ENCODE measurements around the gene B3GAT3. TPM values are rescaled to one million over a fixed set of nuclear protein-coding genes. Genes with fewer than 3 reads are reported as not detected.

Gene B3GAT3
- total RNA-seq, result 10 to 100 TPM; 20.3 to 33.3 (median 22.1) TPM

- intact Hi-C loops (cut with DNase I), result no loop called here
Measured at GRCh38 chr11:62621567-62622470, at the start of gene B3GAT3. Gene B3GAT3 (minus strand): TSS chr11:62621986. CDS start chr11:62621947, 39 bp downstream.

GRCh38 chr11:62671236-62671607 is 49.4 kb upstream of the B3GAT3 start:
- H3K36me3 ChIP-seq, result peaks cover 6 to 42% (median 35%) of the 10 kb centered on the region in 4 donors
- under 1% methylated on average over 17 of the region's 17 CpGs for WGBS
- peak overlapping the region; percentile 68 to 90 (median 80) for H3K4me3 ChIP-seq
- TF ChIP-seq, protein P1, sequence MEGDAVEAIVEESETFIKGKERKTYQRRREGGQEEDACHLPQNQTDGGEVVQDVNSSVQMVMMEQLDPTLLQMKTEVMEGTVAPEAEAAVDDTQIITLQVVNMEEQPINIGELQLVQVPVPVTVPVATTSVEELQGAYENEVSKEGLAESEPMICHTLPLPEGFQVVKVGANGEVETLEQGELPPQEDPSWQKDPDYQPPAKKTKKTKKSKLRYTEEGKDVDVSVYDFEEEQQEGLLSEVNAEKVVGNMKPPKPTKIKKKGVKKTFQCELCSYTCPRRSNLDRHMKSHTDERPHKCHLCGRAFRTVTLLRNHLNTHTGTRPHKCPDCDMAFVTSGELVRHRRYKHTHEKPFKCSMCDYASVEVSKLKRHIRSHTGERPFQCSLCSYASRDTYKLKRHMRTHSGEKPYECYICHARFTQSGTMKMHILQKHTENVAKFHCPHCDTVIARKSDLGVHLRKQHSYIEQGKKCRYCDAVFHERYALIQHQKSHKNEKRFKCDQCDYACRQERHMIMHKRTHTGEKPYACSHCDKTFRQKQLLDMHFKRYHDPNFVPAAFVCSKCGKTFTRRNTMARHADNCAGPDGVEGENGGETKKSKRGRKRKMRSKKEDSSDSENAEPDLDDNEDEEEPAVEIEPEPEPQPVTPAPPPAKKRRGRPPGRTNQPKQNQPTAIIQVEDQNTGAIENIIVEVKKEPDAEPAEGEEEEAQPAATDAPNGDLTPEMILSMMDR (IDR thresholded peaks at IDR 0.05), result no peak
- TF ChIP-seq EP300 (IDR thresholded peaks at IDR 0.05), result no peak
- TF ChIP-seq POLR2A (IDR thresholded peaks at IDR 0.05; ENCODE audit: low read depth), result no peak
- no peak for TF ChIP-seq POLR2AphosphoS5 (IDR thresholded peaks at IDR 0.05)
- intact Hi-C loops (cut with DNase I), result no loop called here
- H3K4me1 ChIP-seq, result peaks cover 40 to 65% (median 54%) of the 10 kb centered on the region in 4 donors
- H3K27me3 ChIP-seq, result no peaks in the 10 kb centered on the region
- peak overlapping the region; percentile 87 to 94 (median 90) for H3K27ac ChIP-seq (replicated peaks in 1 of 4)
- DNase-seq (ENCODE audit: extremely low spot score), result no peak
- no peaks in the 10 kb centered on the region for H3K9me3 ChIP-seq

More at GRCh38 chr11:62621567-62622470, at the start of gene B3GAT3:
- H3K4me1 ChIP-seq, result peaks cover 16 to 33% (median 23%) of the 10 kb centered on the region in 4 donors
- H3K27me3 ChIP-seq, result no peaks in the 10 kb centered on the region
- H3K36me3 ChIP-seq, result peaks cover 18 to 46% (median 33%) of the 10 kb centered on the region in 4 donors
- H3K27ac ChIP-seq (replicated peaks in 1 of 4), result peak within 1 kb of the TSS; percentile 83 to 91 (median 88)
- peak; percentile 96 to 98 for TF ChIP-seq POLR2AphosphoS5 (IDR thresholded peaks at IDR 0.05)
- TF ChIP-seq EP300 (IDR thresholded peaks at IDR 0.05), result peak; percentile 85
- TF ChIP-seq, protein P1 (IDR thresholded peaks at IDR 0.05), result peak in 1 of 3 experiments; percentile 25
- peak; percentile 63 for TF ChIP-seq POLR2A (IDR thresholded peaks at IDR 0.05; ENCODE audit: low read depth)
- WGBS, result 2% methylated on average over 27 of the region's 77 CpGs
- H3K4me3 ChIP-seq, result peak within 1 kb of the TSS; percentile 66 to 87 (median 76)
- DNase-seq (ENCODE audit: extremely low spot score), result peak; percentile 99
- no peaks in the 10 kb centered on the region for H3K9me3 ChIP-seq

GRCh38 chr11:62669420-62670161 is 47.8 kb upstream of the B3GAT3 start:
- H3K9me3 ChIP-seq, result no peaks in the 10 kb centered on the region
- no peak overlapping the region for H3K27ac ChIP-seq (replicated peaks in 1 of 4)
- H3K4me1 ChIP-seq, result peaks cover 44 to 70% (median 60%) of the 10 kb centered on the region in 4 donors
- no peak for DNase-seq (ENCODE audit: extremely low spot score)
- H3K36me3 ChIP-seq, result peaks cover 0 to 28% (median 21%) of the 10 kb centered on the region in 4 donors
- intact Hi-C loops (cut with DNase I), result no loop called here
- H3K4me3 ChIP-seq, result no peak overlapping the region
- TF ChIP-seq, protein P1 (IDR thresholded peaks at IDR 0.05), result no peak
- TF ChIP-seq POLR2AphosphoS5 (IDR thresholded peaks at IDR 0.05) (no peak), POLR2A (IDR thresholded peaks at IDR 0.05; ENCODE audit: low read depth) (no peak), EP300 (IDR thresholded peaks at IDR 0.05) (no peak)
- WGBS, result 83% methylated on average over 4 of the region's 4 CpGs
- H3K27me3 ChIP-seq, result no peaks in the 10 kb centered on the region

GRCh38 chr11:62667460-62667859 is 45.7 kb upstream of the B3GAT3 start:
- DNase-seq (ENCODE audit: extremely low spot score), result no peak
- peaks cover 42 to 73% (median 60%) of the 10 kb centered on the region in 4 donors for H3K4me1 ChIP-seq
- no peaks in the 10 kb centered on the region for H3K27me3 ChIP-seq
- H3K9me3 ChIP-seq, result no peaks in the 10 kb centered on the region
- peak overlapping the region in 3 of 4 donors; percentile 91 to 97 (median 92) for H3K27ac ChIP-seq (replicated peaks in 1 of 4)
- no peak for TF ChIP-seq EP300 (IDR thresholded peaks at IDR 0.05)
- TF ChIP-seq, protein P1 (IDR thresholded peaks at IDR 0.05), result no peak
- no peak for TF ChIP-seq POLR2AphosphoS5 (IDR thresholded peaks at IDR 0.05)
- TF ChIP-seq POLR2A (IDR thresholded peaks at IDR 0.05; ENCODE audit: low read depth), result no peak
- 80% methylated on average over 2 of the region's 2 CpGs for WGBS
- H3K4me3 ChIP-seq, result no peak overlapping the region
- peaks cover 5 to 23% (median 17%) of the 10 kb centered on the region in 4 donors for H3K36me3 ChIP-seq
- intact Hi-C loops (cut with DNase I), result no loop called here

Measured in esophagus muscularis mucosa (tissue), 4 donors.